HCT116 (cell line): ENCODE measurements around the gene FAM228B. TPM values are rescaled to one million over a fixed set of nuclear protein-coding genes. Genes with fewer than 3 reads are reported as not detected.

Experiments
- ATAC-seq: fragments of 200-7000 bp; cut with Tn5 transposase; 2 replicates; pipeline ENCODE4 v1.9.1; 2020; ENCODE audit warnings: mild to moderate bottlenecking, moderate library complexity
- BruUV-seq: library from RNA; stranded (reverse); fragments of 400-500 nt; replicated peaks from 2 replicates; lab custom pipeline; 2021; lab: Mats Ljungman, UMichigan
- CTCF ChIA-PET: fragments of 300-600 bp; sonication (Branson Sonifier 250); formaldehyde crosslinking; loops from one replicate; lab custom pipeline; 2021; ENCODE audit warnings: antibody characterized with exemption; lab: Charles Lee
- POLR2A ChIA-PET: fragments of 300-600, 350-600 bp; sonication (Branson Sonifier 250); formaldehyde crosslinking; loops from one replicate; lab custom pipeline; 2021; ENCODE audit warnings: antibody characterized with exemption; lab: Charles Lee
- RAD21 ChIA-PET, 2 experiments: fragments of 300-600 bp; sonication (Branson Sonifier 250); formaldehyde crosslinking; loops; one replicate each; lab custom pipeline; 2023; ENCODE audit warnings: low total read pairs in 2 of 2; ENCODE audit not compliant: uncharacterized antibody in 2 of 2, unreplicated experiment in 2 of 2, low non-redundant PET in 1 of 2; lab: Charles Lee
- DNase-seq: peaks from one replicate; pipeline ENCODE4 v3.0.0-alpha.2; 2010; ENCODE audit warnings: low read depth, low spot score
- H2AFZ ChIP-seq: fragments of 200-600 bp; shearing (Covaris generic), sonication (generic); 2 replicates; pipeline ENCODE4 v1.6.1; 2017; ENCODE audit warnings: low read depth, mixed run types, mixed read lengths, antibody characterized with exemption, low read length; ENCODE audit not compliant: poor library complexity, severe bottlenecking
- H3K27ac ChIP-seq: 2 replicates; pipeline ENCODE4 v1.5.1; 2012; ENCODE audit warnings: low read depth, low read length
- H3K27me3 ChIP-seq: fragments of 200-600 bp; sonication (generic); 2 replicates; pipeline ENCODE4 v1.6.1; 2016; ENCODE audit warnings: mixed run types, low read length, mixed read lengths; ENCODE audit not compliant: insufficient read depth
- H3K36me3 ChIP-seq, 2 experiments: fragments of 200-500 bp in 1 of 2; fragments of 200-600 bp in 1 of 2; sonication (Bioruptor generic) in 1 of 2; sonication (generic) in 1 of 2; 2 replicates each; pipeline versions ENCODE4 v1.5.1 to v1.6.1; 2014 to 2016; ENCODE audit warnings: low read length in 2 of 2, inconsistent platforms in 1 of 2, mixed read lengths in 1 of 2, mixed run types in 1 of 2; ENCODE audit not compliant: insufficient read depth in 2 of 2, control insufficient read depth in 1 of 2
- H3K4me1 ChIP-seq, 2 experiments: fragments of 200-600 bp in 1 of 2; sonication (generic) in 1 of 2; 2 replicates each; pipeline versions ENCODE4 v1.5.1 to v1.6.1; 2012 to 2017; ENCODE audit warnings: low read length in 2 of 2, inconsistent platforms in 1 of 2, mild to moderate bottlenecking in 1 of 2, mixed read lengths in 1 of 2, mixed run types in 1 of 2, moderate library complexity in 1 of 2; ENCODE audit not compliant: insufficient read depth in 2 of 2, control insufficient read depth in 1 of 2
- H3K4me2 ChIP-seq: fragments of 200-600 bp; sonication (generic); 2 replicates; pipeline ENCODE4 v1.6.1; 2017; ENCODE audit warnings: mixed run types, low read length, mixed read lengths
- H3K4me3 ChIP-seq, 2 experiments: fragments of 200-600 bp in 1 of 2; sonication (generic) in 1 of 2; replicated peaks in 1 of 2; 2 replicates each; pipeline ENCODE4 v1.5.1; 2011 to 2016; ENCODE audit warnings: low read length in 2 of 2, control low read depth in 1 of 2, low read depth in 1 of 2, mild to moderate bottlenecking in 1 of 2, mixed read lengths in 1 of 2, mixed run types in 1 of 2
- H3K79me2 ChIP-seq: fragments of 200-600 bp; sonication (generic); 2 replicates; pipeline ENCODE4 v1.6.1; 2017; ENCODE audit warnings: mild to moderate bottlenecking, mixed run types, low read length, moderate library complexity, mixed read lengths; ENCODE audit not compliant: insufficient read depth
- H3K9ac ChIP-seq: fragments of 200-600 bp; sonication (generic); 2 replicates; pipeline ENCODE4 v1.6.1; 2016; ENCODE audit warnings: low read length, mixed read lengths
- H3K9me2 ChIP-seq: fragments of 200-600 bp; sonication (generic), shearing (Covaris generic); 2 replicates; pipeline ENCODE4 v1.6.1; 2017; ENCODE audit warnings: mixed run types, mild to moderate bottlenecking, moderate library complexity; ENCODE audit not compliant: insufficient read depth
- H3K9me3 ChIP-seq, 2 experiments: fragments of 200-500 bp in 1 of 2; fragments of 200-600 bp in 1 of 2; sonication (Bioruptor generic) in 1 of 2; sonication (generic) in 1 of 2; 2 replicates each; pipeline ENCODE4 v1.6.1; 2014 to 2017; ENCODE audit warnings: low read length in 2 of 2, mixed read lengths in 2 of 2, inconsistent platforms in 1 of 2, low read depth in 1 of 2, mild to moderate bottlenecking in 1 of 2, mixed run types in 1 of 2, moderate library complexity in 1 of 2; ENCODE audit not compliant: control insufficient read depth in 1 of 2, insufficient read depth in 1 of 2
- H4K20me1 ChIP-seq: fragments of 200-600 bp; sonication (generic), shearing (Covaris generic); 2 replicates; pipeline ENCODE4 v1.6.1; 2017; ENCODE audit warnings: mixed run types, mild to moderate bottlenecking, moderate library complexity; ENCODE audit not compliant: insufficient read depth
- EZH2 ChIP-seq: fragments of 200-600 bp; sonication (generic); IDR thresholded peaks from 2 replicates; pipeline ENCODE4 v1.6.1; 2017; ENCODE audit warnings: antibody characterized with exemption, mixed run types
- EZH2phosphoT487 ChIP-seq: fragments of 200-600 bp; IDR thresholded peaks from 2 replicates; pipeline ENCODE4 v1.6.1; 2018; ENCODE audit warnings: antibody characterized with exemption, borderline replicate concordance
- JUND ChIP-seq: IDR thresholded peaks from 2 replicates; pipeline ENCODE4 v1.6.1; 2012
- MAX ChIP-seq: IDR thresholded peaks from 2 replicates; pipeline ENCODE4 v1.6.1; 2012
- POLR2A ChIP-seq: IDR thresholded peaks from 2 replicates; pipeline ENCODE4 v1.7.0; 2011; ENCODE audit warnings: borderline replicate concordance; ENCODE audit not compliant: insufficient read depth, insufficient read length; ENCODE audit errors: extremely low read depth
- POLR2AphosphoS5 ChIP-seq: IDR thresholded peaks from 2 replicates; pipeline ENCODE4 v1.6.1; 2011; ENCODE audit warnings: mild to moderate bottlenecking, low read depth, low read length, moderate library complexity
- RAD21 ChIP-seq: IDR thresholded peaks from 2 replicates; pipeline ENCODE4 v1.6.1; 2012; ENCODE audit warnings: low read depth, mild to moderate bottlenecking
- SRF ChIP-seq: IDR thresholded peaks from 2 replicates; pipeline ENCODE4 v1.6.1; 2012; ENCODE audit warnings: low read depth
- YY1 ChIP-seq: IDR thresholded peaks from 2 replicates; pipeline ENCODE4 v1.6.1; 2011; ENCODE audit warnings: low read length, low read depth, moderate library complexity, mild to moderate bottlenecking; ENCODE audit not compliant: insufficient replicate concordance; ENCODE audit errors: extremely low read depth
- intact Hi-C: fragments of 100-400 bp; cut with micrococcal nuclease; formaldehyde crosslinking; loops from 2 replicates; pipeline ENCODE4 v1.10.0; 2022
- total RNA-seq: library from RNA; stranded (reverse); gene quantifications from one replicate; pipeline ENCODE4 v1.2.1, GENCODE V29; 2021; ENCODE audit not compliant: unreplicated experiment
- TF ChIP-seq, protein P1 (sequence below), 3 experiments: fragments of 200-600 bp in 1 of 3; sonication (generic) in 1 of 3; IDR thresholded peaks in 2 of 3; conservative IDR thresholded peaks in 1 of 3; 2 replicates each; pipeline ENCODE4 v1.5.1; 2012 to 2017; ENCODE audit warnings: low read depth in 2 of 3, low read length in 2 of 3, antibody characterized with exemption in 1 of 3, borderline replicate concordance in 1 of 3, control low read depth in 1 of 3, mild to moderate bottlenecking in 1 of 3, mixed read lengths in 1 of 3, mixed run types in 1 of 3, moderate library complexity in 1 of 3; ENCODE audit not compliant: insufficient read depth in 1 of 3

FAM228B gene
- total RNA-seq, 1 experiment from 2014 or later, result 5.6 TPM

- Histone ChIP-seq H3K27me3 (no peaks in the 10 kb centered on the region), H3K4me1 (no peaks in the 10 kb centered on the region), H3K36me3 (no peaks in the 10 kb centered on the region), H3K4me2 (no peak overlapping the region), H3K27ac (no peak overlapping the region), H3K4me3 (no peak overlapping the region), H3K9me3 (no peaks in the 10 kb centered on the region), H3K9me2 (no peaks in the 10 kb centered on the region), H4K20me1 (no peaks in the 10 kb centered on the region), H3K79me2 (no peaks in the 10 kb centered on the region), H2AFZ (no peak overlapping the region), H3K9ac (no peak overlapping the region)
- ChIA-PET POLR2A (no interaction called here), RAD21 (no interaction called here), CTCF (no interaction called here)
- DNase-seq (no peak), ATAC-seq (no peak)
- intact Hi-C loops, result loop anchor here (5.0 to 10.0 kb wide), 3 partner anchors 178 to 340 kb away; partner anchors contain the start of gene ATAD2B
- BruUV-seq, result no TSS peak
- no peak for TF ChIP-seq SRF
- TF ChIP-seq RAD21, result no peak
- TF ChIP-seq, protein P1, sequence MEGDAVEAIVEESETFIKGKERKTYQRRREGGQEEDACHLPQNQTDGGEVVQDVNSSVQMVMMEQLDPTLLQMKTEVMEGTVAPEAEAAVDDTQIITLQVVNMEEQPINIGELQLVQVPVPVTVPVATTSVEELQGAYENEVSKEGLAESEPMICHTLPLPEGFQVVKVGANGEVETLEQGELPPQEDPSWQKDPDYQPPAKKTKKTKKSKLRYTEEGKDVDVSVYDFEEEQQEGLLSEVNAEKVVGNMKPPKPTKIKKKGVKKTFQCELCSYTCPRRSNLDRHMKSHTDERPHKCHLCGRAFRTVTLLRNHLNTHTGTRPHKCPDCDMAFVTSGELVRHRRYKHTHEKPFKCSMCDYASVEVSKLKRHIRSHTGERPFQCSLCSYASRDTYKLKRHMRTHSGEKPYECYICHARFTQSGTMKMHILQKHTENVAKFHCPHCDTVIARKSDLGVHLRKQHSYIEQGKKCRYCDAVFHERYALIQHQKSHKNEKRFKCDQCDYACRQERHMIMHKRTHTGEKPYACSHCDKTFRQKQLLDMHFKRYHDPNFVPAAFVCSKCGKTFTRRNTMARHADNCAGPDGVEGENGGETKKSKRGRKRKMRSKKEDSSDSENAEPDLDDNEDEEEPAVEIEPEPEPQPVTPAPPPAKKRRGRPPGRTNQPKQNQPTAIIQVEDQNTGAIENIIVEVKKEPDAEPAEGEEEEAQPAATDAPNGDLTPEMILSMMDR (IDR thresholded peaks at IDR 0.05 in 2 of 3, conservative IDR thresholded peaks at IDR 0.05 in 1 of 3; ENCODE audit: borderline replicate concordance in 1 of 3, insufficient read depth in 1 of 3, low read depth in 2 of 3, low read length in 2 of 3), result no peak
- no peak for TF ChIP-seq POLR2AphosphoS5
- TF ChIP-seq EZH2phosphoT487, result no peak
- no peak for TF ChIP-seq MAX
- TF ChIP-seq, all 23 proteins: peak for 0
Observed at GRCh38 chr2:24162494-24162893, 39.2 kb downstream of the FAM228B start.

DNA sequence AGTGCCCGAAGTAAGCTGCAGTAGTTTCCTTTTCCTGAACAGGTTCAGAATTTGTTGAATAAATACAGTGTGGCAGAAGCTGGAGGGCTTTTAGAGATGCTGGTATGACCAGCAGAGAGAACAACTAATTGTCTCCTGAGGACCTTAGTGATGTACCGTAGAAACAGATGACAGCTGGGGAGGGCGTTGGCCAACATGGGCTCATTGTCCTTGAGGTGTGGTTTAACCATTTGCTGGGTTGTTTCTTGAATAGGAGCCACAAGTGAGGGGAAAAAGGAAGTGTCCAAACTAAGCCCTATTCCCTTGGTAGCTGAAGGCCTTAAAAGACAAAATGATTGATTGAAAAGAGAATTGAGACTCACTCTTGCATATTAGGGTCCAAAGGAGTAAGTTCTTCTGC is 39.9 kb downstream of the FAM228B start:
- Histone ChIP-seq H3K4me3 (no peak overlapping the region), H3K36me3 (no peaks in the 10 kb centered on the region)
- TF ChIP-seq POLR2A (no peak), EZH2 (no peak), JUND (no peak), RAD21 (no peak), YY1 (no peak)
- TF ChIP-seq, all 23 proteins: peak for 0
- H3K27me3 ChIP-seq, result no peaks in the 10 kb centered on the region
- H3K4me1 ChIP-seq, result no peaks in the 10 kb centered on the region
- no peak for ATAC-seq
- no peaks in the 10 kb centered on the region for H4K20me1 ChIP-seq
- H3K9me3 ChIP-seq, result no peaks in the 10 kb centered on the region
- CTCF ChIA-PET, result interaction anchor here (1.3 to 1.4 kb wide), 2 partner anchors 221 to 236 kb away, joined by 3 to 6 read pairs; partner anchors contain the start of gene ATAD2B
- H3K9ac ChIP-seq, result no peak overlapping the region
- BruUV-seq, result no TSS peak
- H3K79me2 ChIP-seq, result no peaks in the 10 kb centered on the region
- H2AFZ ChIP-seq, result no peak overlapping the region
- POLR2A ChIA-PET, result no interaction called here
- no peak overlapping the region for H3K27ac ChIP-seq
- no peaks in the 10 kb centered on the region for H3K9me2 ChIP-seq
- RAD21 ChIA-PET, result no interaction called here
- no peak overlapping the region for H3K4me2 ChIP-seq
- intact Hi-C loops, result loop anchor here (5.0 to 10.0 kb wide), 3 partner anchors 178 to 341 kb away; partner anchors contain the start of gene ATAD2B
- no peak for DNase-seq
